ENCODE data around the gene MIA2. TPM values are rescaled to one million over a fixed set of nuclear protein-coding genes. Genes with fewer than 3 reads are reported as not detected.
"Not testable (repeated sequence)": the region's sequence is repeated elsewhere in the genome, so short reads cannot be mapped to it uniquely, and the experiment has no call there.

Gene MIA2
- total RNA-seq, 2 donors from 2014 or later: 43.6 to 46.8 TPM

GRCh38 chr14:39350866-39351265 is 117.2 kb downstream of the MIA2 start:
- DNase-seq (no peak), ATAC-seq (no peak)
- intact Hi-C loops (cut with DNase I): no loop called here
- no peak for TF ChIP-seq POLR2A (IDR thresholded peaks at IDR 0.05)
- TF ChIP-seq, protein P1, sequence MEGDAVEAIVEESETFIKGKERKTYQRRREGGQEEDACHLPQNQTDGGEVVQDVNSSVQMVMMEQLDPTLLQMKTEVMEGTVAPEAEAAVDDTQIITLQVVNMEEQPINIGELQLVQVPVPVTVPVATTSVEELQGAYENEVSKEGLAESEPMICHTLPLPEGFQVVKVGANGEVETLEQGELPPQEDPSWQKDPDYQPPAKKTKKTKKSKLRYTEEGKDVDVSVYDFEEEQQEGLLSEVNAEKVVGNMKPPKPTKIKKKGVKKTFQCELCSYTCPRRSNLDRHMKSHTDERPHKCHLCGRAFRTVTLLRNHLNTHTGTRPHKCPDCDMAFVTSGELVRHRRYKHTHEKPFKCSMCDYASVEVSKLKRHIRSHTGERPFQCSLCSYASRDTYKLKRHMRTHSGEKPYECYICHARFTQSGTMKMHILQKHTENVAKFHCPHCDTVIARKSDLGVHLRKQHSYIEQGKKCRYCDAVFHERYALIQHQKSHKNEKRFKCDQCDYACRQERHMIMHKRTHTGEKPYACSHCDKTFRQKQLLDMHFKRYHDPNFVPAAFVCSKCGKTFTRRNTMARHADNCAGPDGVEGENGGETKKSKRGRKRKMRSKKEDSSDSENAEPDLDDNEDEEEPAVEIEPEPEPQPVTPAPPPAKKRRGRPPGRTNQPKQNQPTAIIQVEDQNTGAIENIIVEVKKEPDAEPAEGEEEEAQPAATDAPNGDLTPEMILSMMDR (IDR thresholded peaks at IDR 0.05): no peak
- no peaks in the 10 kb centered on the region for H3K4me1 ChIP-seq
- H3K9me3 ChIP-seq: no peaks in the 10 kb centered on the region
- no peak overlapping the region for H3K4me3 ChIP-seq
- H3K27me3 ChIP-seq: no peaks in the 10 kb centered on the region
- H3K27ac ChIP-seq: no peak overlapping the region
- H3K36me3 ChIP-seq (replicated peaks in 1 of 2; ENCODE audit: insufficient read depth in 1 of 2, low read depth in 2 of 2): no peaks in the 10 kb centered on the region
- 85 to 92% methylated on average over 3 of the region's 3 CpGs for WGBS, 2 donors

- WGBS, 2 donors: 91 to 95% methylated on average over 9 of the region's 9 CpGs
- H3K27me3 ChIP-seq: no peaks in the 10 kb centered on the region
- DNase-seq (no peak), ATAC-seq (no peak)
- TF ChIP-seq POLR2A (IDR thresholded peaks at IDR 0.05): no peak
- TF ChIP-seq, protein P1 (IDR thresholded peaks at IDR 0.05): no peak
- H3K9me3 ChIP-seq: no peaks in the 10 kb centered on the region
- no peak overlapping the region for H3K4me3 ChIP-seq
- intact Hi-C loops (cut with DNase I): no loop called here
- no peaks in the 10 kb centered on the region for H3K36me3 ChIP-seq (replicated peaks in 1 of 2; ENCODE audit: insufficient read depth in 1 of 2, low read depth in 2 of 2)
- H3K4me1 ChIP-seq: no peaks in the 10 kb centered on the region
- H3K27ac ChIP-seq: no peak overlapping the region
Measured at GRCh38 chr14:39351708-39352107, 118.0 kb downstream of the MIA2 start.

GRCh38 chr14:39359069-39359468 is 125.4 kb downstream of the MIA2 start:
- WGBS, 2 donors: 92 to 94% methylated on average over 5 to 10 of the region's 10 CpGs
- ATAC-seq: not testable (repeated sequence)

GRCh38 chr14:39360316-39360715 is 126.6 kb downstream of the MIA2 start:
- no peak overlapping the region for H3K27ac ChIP-seq
- H3K4me1 ChIP-seq: no peaks in the 10 kb centered on the region
- DNase-seq (no peak), ATAC-seq (no peak)
- no peaks in the 10 kb centered on the region for H3K9me3 ChIP-seq
- H3K27me3 ChIP-seq: no peaks in the 10 kb centered on the region
- no peaks in the 10 kb centered on the region for H3K36me3 ChIP-seq (replicated peaks in 1 of 2; ENCODE audit: insufficient read depth in 1 of 2, low read depth in 2 of 2)
- TF ChIP-seq, protein P1 (IDR thresholded peaks at IDR 0.05): no peak
- TF ChIP-seq POLR2A (IDR thresholded peaks at IDR 0.05): no peak
- H3K4me3 ChIP-seq: no peak overlapping the region
- intact Hi-C loops (cut with DNase I): no loop called here

More at GRCh38 chr14:39359069-39359468, 125.4 kb downstream of the MIA2 start:
- H3K4me1 ChIP-seq; intact Hi-C loops (cut with DNase I); H3K4me3 ChIP-seq; H3K27ac ChIP-seq; H3K36me3 ChIP-seq (replicated peaks in 1 of 2; ENCODE audit: insufficient read depth in 1 of 2, low read depth in 2 of 2); DNase-seq; H3K9me3 ChIP-seq; H3K27me3 ChIP-seq: not testable (repeated sequence)

DNA sequence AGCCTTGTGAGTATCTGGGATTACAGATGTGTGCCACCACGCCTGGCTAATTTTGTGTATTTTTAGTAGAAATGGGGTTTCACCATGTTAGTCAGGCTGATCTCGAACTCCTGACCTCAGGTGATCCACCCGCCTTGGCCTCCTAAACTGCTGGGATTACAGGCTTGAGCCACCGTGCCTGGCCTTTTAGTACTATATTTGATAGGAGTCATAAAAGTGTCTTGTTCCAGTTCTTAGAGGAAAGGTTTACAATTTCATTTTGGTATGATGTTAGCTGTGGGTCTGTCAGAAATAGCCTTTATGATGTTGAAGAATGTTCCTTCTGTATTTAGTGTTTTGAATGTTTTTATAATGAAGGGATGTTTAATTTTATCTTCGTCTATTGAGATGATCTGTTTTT is 127.8 kb downstream of the MIA2 start:
- ATAC-seq: not testable (repeated sequence)

GRCh38 chr14:39364509-39364908 is 130.8 kb downstream of the MIA2 start:
- TF ChIP-seq POLR2A (IDR thresholded peaks at IDR 0.05): no peak
- TF ChIP-seq, protein P1 (IDR thresholded peaks at IDR 0.05): no peak
- Histone ChIP-seq H3K4me3 (no peak overlapping the region), H3K4me1 (no peaks in the 10 kb centered on the region), H3K27me3 (no peaks in the 10 kb centered on the region), H3K27ac (no peak overlapping the region), H3K9me3 (no peaks in the 10 kb centered on the region), H3K36me3 (replicated peaks in 1 of 2; ENCODE audit: insufficient read depth in 1 of 2, low read depth in 2 of 2) (no peaks in the 10 kb centered on the region)
- ATAC-seq (no peak), DNase-seq (no peak)
- 100% methylated on average over 1 of the region's 1 CpG for WGBS, 2 donors
- intact Hi-C loops (cut with DNase I): no loop called here

More for the DNA sequence above, 127.8 kb downstream of the MIA2 start:
- H3K27ac ChIP-seq; H3K4me3 ChIP-seq; DNase-seq; H3K36me3 ChIP-seq (replicated peaks in 1 of 2; ENCODE audit: insufficient read depth in 1 of 2, low read depth in 2 of 2); H3K9me3 ChIP-seq; intact Hi-C loops (cut with DNase I); H3K27me3 ChIP-seq; H3K4me1 ChIP-seq: not testable (repeated sequence)
- 94 to 100% methylated on average over 5 of the region's 5 CpGs for WGBS, 2 donors

All from body of pancreas (tissue), 4 donors.